Measurements from ENCODE around the gene RANBP6. TPM values are rescaled to one million over a fixed set of nuclear protein-coding genes. Genes with fewer than 3 reads are reported as not detected.

The RANBP6 gene
- total RNA-seq, 1 experiment from 2014 or later, result 14.1 TPM

- Histone ChIP-seq H3K9me3 (ENCODE audit: low read length) (no peaks in the 10 kb centered on the region), H3K4me3 (ENCODE audit: low read length) (no peak overlapping the region), H3K79me2 (ENCODE audit: low read length) (no peaks in the 10 kb centered on the region), H3K36me3 (ENCODE audit: low read depth, low read length) (no peaks in the 10 kb centered on the region), H3K4me2 (ENCODE audit: low read length) (peak overlapping the region; percentile 10; the same call in 1 of the 2 replicates), H3K4me1 (ENCODE audit: insufficient read depth, low read length) (peaks cover 15% of the 10 kb centered on the region), H3K27me3 (ENCODE audit: low read length) (no peaks in the 10 kb centered on the region), H3F3A (ENCODE audit: low read length, unreplicated experiment) (no peaks in the 10 kb centered on the region), H3K9ac (ENCODE audit: low read length) (peak overlapping the region; percentile 41; the same call in 1 of the 2 replicates), H2AFZ (ENCODE audit: low read length) (peak overlapping the region; percentile 60), H3K27ac (ENCODE audit: low read length) (peak overlapping the region; percentile 61), H4K20me1 (ENCODE audit: low read length) (no peaks in the 10 kb centered on the region), H3K9me2 (replicated peaks; ENCODE audit: low read length) (no peaks in the 10 kb centered on the region)
- TF ChIP-seq EZH2 (IDR thresholded peaks at IDR 0.05; ENCODE audit: low read length, unreplicated experiment) (no peak), EZH2phosphoT487 (IDR thresholded peaks at IDR 0.05; ENCODE audit: borderline replicate concordance, low read length) (no peak), CTCF (conservative IDR thresholded peaks at IDR 0.05; ENCODE audit: low read depth, low read length) (peak; percentile 66)
- intact Hi-C loops (cut with micrococcal nuclease), result loop anchor here (1.0 to 5.0 kb wide), 6 partner anchors 52 to 513 kb away; no protein-coding TSS in a partner anchor
- no TSS peak for BruUV-seq (replicated peaks)
- POLR2A ChIA-PET (ENCODE audit: unreplicated experiment), result no interaction called here
- CTCF ChIA-PET, result interaction anchor here (0.6 to 2.1 kb wide), 2 partner anchors 189 to 251 kb away, joined by 3 to 18 read pairs; no protein-coding TSS in a partner anchor
- ATAC-seq (peak; percentile 83), DNase-seq (peak; percentile 90)
Observed at GRCh38 chr9:6055216-6055615, 39.8 kb upstream of the RANBP6 start.

- peak; percentile 81 for DNase-seq
- Histone ChIP-seq H3K9me2 (replicated peaks; ENCODE audit: low read length) (no peaks in the 10 kb centered on the region), H3K9me3 (ENCODE audit: low read length) (no peaks in the 10 kb centered on the region), H3K36me3 (ENCODE audit: low read depth, low read length) (no peaks in the 10 kb centered on the region), H3F3A (ENCODE audit: low read length, unreplicated experiment) (no peaks in the 10 kb centered on the region), H3K4me2 (ENCODE audit: low read length) (peak overlapping the region; percentile 10; the same call in 1 of the 2 replicates), H3K4me3 (ENCODE audit: low read length) (no peak overlapping the region), H4K20me1 (ENCODE audit: low read length) (no peaks in the 10 kb centered on the region), H3K9ac (ENCODE audit: low read length) (peak overlapping the region; percentile 27; the same call in 1 of the 2 replicates), H3K27ac (ENCODE audit: low read length) (peak overlapping the region; percentile 23), H3K79me2 (ENCODE audit: low read length) (no peaks in the 10 kb centered on the region), H3K4me1 (ENCODE audit: insufficient read depth, low read length) (peaks cover 15% of the 10 kb centered on the region), H3K27me3 (ENCODE audit: low read length) (no peaks in the 10 kb centered on the region), H2AFZ (ENCODE audit: low read length) (peak overlapping the region; percentile 60)
- intact Hi-C loops (cut with micrococcal nuclease), result loop anchor here (1.0 to 5.0 kb wide), 7 partner anchors 52 to 514 kb away; no protein-coding TSS in a partner anchor
- ChIA-PET POLR2A (ENCODE audit: unreplicated experiment) (interaction anchor here (0.5 kb wide), 1 partner anchor 359 kb away, joined by 3 read pairs; the partner anchor contains the start of gene UHRF2), CTCF (interaction anchor here (0.5 to 2.1 kb wide), 12 partner anchors 26 to 263 kb away, joined by 3 to 18 read pairs (median 4); partner anchors contain the start of gene RANBP6)
- BruUV-seq (replicated peaks), result no TSS peak
- no peak for TF ChIP-seq EZH2 (IDR thresholded peaks at IDR 0.05; ENCODE audit: low read length, unreplicated experiment)
- no peak for TF ChIP-seq EZH2phosphoT487 (IDR thresholded peaks at IDR 0.05; ENCODE audit: borderline replicate concordance, low read length)
- TF ChIP-seq CTCF (conservative IDR thresholded peaks at IDR 0.05; ENCODE audit: low read depth, low read length), result peak; percentile 78
- ATAC-seq, result peak; percentile 83
Observed at GRCh38 chr9:6054280-6055099, 39.1 kb upstream of the RANBP6 start.

All from PC-3 (cell line).